HUES64 (cell line): ENCODE measurements around the gene TP53TG5.
A peak's percentile ranks its signal among the peaks of the same experiment; 100 is the strongest.

Experiments
- H3K27ac ChIP-seq: 2 replicates; pipeline ENCODE4 v1.7.0; 2013; ENCODE audit warnings: low read depth, low read length, inconsistent platforms
- H3K27me3 ChIP-seq: 2 replicates; pipeline ENCODE4 v1.6.1; 2013; ENCODE audit warnings: mild to moderate bottlenecking, low read length; ENCODE audit not compliant: insufficient read depth
- H3K36me3 ChIP-seq: 2 replicates; pipeline ENCODE4 v1.6.1; 2013; ENCODE audit warnings: mild to moderate bottlenecking, low read length; ENCODE audit not compliant: insufficient read depth
- H3K4me1 ChIP-seq: 2 replicates; pipeline ENCODE4 v1.6.1; 2013; ENCODE audit warnings: mild to moderate bottlenecking, low read length, moderate library complexity; ENCODE audit not compliant: insufficient read depth
- H3K4me3 ChIP-seq: 2 replicates; pipeline ENCODE4 v1.5.1; 2013; ENCODE audit warnings: mild to moderate bottlenecking, low read length, moderate library complexity
- H3K9ac ChIP-seq: 2 replicates; pipeline ENCODE4 v1.6.1; 2013; ENCODE audit warnings: mild to moderate bottlenecking, low read depth, low read length
- H3K9me3 ChIP-seq: 2 replicates; pipeline ENCODE4 v1.6.1; 2013; ENCODE audit warnings: low read depth, low read length; ENCODE audit not compliant: insufficient read depth
- WGBS: fragments of 150-250, 120-280 bp; methylation state at CpG from one replicate; pipeline ENCODE4 v1.1.7; 2013; ENCODE audit warnings: missing lambda C conversion rate; 5-methylcytosine and 5-hydroxymethylcytosine counted together

TP53TG5 gene

GRCh38 chr20:45412653-45413052 lies 34.5 kb upstream of the TP53TG5 start:
- H3K4me1 ChIP-seq: peaks cover 8% of the 10 kb centered on the region
- peaks cover 3% of the 10 kb centered on the region; the same call in 1 of the 2 replicates for H3K27me3 ChIP-seq
- H3K9me3 ChIP-seq: no peaks in the 10 kb centered on the region
- H3K27ac ChIP-seq: no peak overlapping the region
- H3K36me3 ChIP-seq: peaks cover 30% of the 10 kb centered on the region
- H3K4me3 ChIP-seq: no peak overlapping the region
- WGBS: 91% methylated on average over 5 of the region's 5 CpGs
- no peak overlapping the region for H3K9ac ChIP-seq

- WGBS: 84% methylated on average over 8 of the region's 8 CpGs
- no peak overlapping the region for H3K27ac ChIP-seq
Observed at GRCh38 chr20:45410887-45411286, 32.8 kb upstream of the TP53TG5 start.

GRCh38 chr20:45409521-45410272 lies 31.6 kb upstream of the TP53TG5 start:
- Histone ChIP-seq H3K36me3 (peaks cover 30% of the 10 kb centered on the region), H3K4me3 (no peak overlapping the region), H3K9ac (no peak overlapping the region), H3K27ac (no peak overlapping the region), H3K27me3 (peaks cover 29% of the 10 kb centered on the region), H3K9me3 (no peaks in the 10 kb centered on the region), H3K4me1 (peaks cover 10% of the 10 kb centered on the region)
- WGBS: 92% methylated on average over 6 of the region's 7 CpGs

More at GRCh38 chr20:45410887-45411286, 32.8 kb upstream of the TP53TG5 start:
- H3K27me3 ChIP-seq: peaks cover 19% of the 10 kb centered on the region
- no peak overlapping the region for H3K9ac ChIP-seq
- H3K36me3 ChIP-seq: peaks cover 30% of the 10 kb centered on the region
- peaks cover 11% of the 10 kb centered on the region for H3K4me1 ChIP-seq
- no peak overlapping the region for H3K4me3 ChIP-seq
- H3K9me3 ChIP-seq: no peaks in the 10 kb centered on the region

- Histone ChIP-seq H3K9me3 (no peaks in the 10 kb centered on the region), H3K9ac (no peak overlapping the region), H3K27me3 (peaks cover 38% of the 10 kb centered on the region), H3K27ac (no peak overlapping the region), H3K36me3 (peaks cover 30% of the 10 kb centered on the region), H3K4me3 (no peak overlapping the region), H3K4me1 (peaks cover 10% of the 10 kb centered on the region)
- 95% methylated on average over 6 of the region's 7 CpGs for WGBS
Observed at GRCh38 chr20:45408646-45409213, 30.6 kb upstream of the TP53TG5 start.

- H3K4me1 ChIP-seq: peaks cover 10% of the 10 kb centered on the region
- peaks cover 41% of the 10 kb centered on the region for H3K27me3 ChIP-seq
- H3K9ac ChIP-seq: peak within 1 kb of the TSS; percentile 87
- whole genome bisulfite sequencing: 93% methylated on average over 19 of the region's 21 CpGs
- peak within 1 kb of the TSS; percentile 93 for H3K4me3 ChIP-seq
- peaks cover 30% of the 10 kb centered on the region for H3K36me3 ChIP-seq
- no peaks in the 10 kb centered on the region for H3K9me3 ChIP-seq
- H3K27ac ChIP-seq: peak within 1 kb of the TSS; percentile 42; the same call in 1 of the 2 replicates
Observed at GRCh38 chr20:45407783-45408645, 29.9 kb upstream of the TP53TG5 start, which contains the start of gene DBNDD2. DBNDD2 (plus strand) TSS chr20:45408289; CDS start chr20:45408468, 179 bp downstream.

GRCh38 chr20:45407067-45407745 lies 29.1 kb upstream of the TP53TG5 start:
- Histone ChIP-seq H3K4me3 (peak overlapping the region; percentile 93), H3K36me3 (peaks cover 30% of the 10 kb centered on the region), H3K27me3 (peaks cover 41% of the 10 kb centered on the region), H3K27ac (peak overlapping the region; percentile 42), H3K9me3 (no peaks in the 10 kb centered on the region), H3K4me1 (peaks cover 10% of the 10 kb centered on the region), H3K9ac (peak overlapping the region; percentile 87)
- WGBS: 6% methylated on average over 28 of the region's 30 CpGs

- Histone ChIP-seq H3K4me3 (peak overlapping the region; percentile 93), H3K27me3 (peaks cover 41% of the 10 kb centered on the region), H3K27ac (peak overlapping the region; percentile 42), H3K9ac (peak overlapping the region; percentile 87), H3K9me3 (peaks cover 4% of the 10 kb centered on the region; the same call in 1 of the 2 replicates), H3K36me3 (peaks cover 30% of the 10 kb centered on the region), H3K4me1 (peaks cover 10% of the 10 kb centered on the region)
- under 1% methylated on average over 87 of the region's 87 CpGs for WGBS
Observed at GRCh38 chr20:45406260-45407066, 28.3 kb upstream of the TP53TG5 start.

GRCh38 chr20:45405571-45406259 lies 27.6 kb upstream of the TP53TG5 start:
- peaks cover 41% of the 10 kb centered on the region for H3K27me3 ChIP-seq
- no peak overlapping the region; the same call in 1 of the 2 replicates for H3K27ac ChIP-seq
- peaks cover 10% of the 10 kb centered on the region for H3K4me1 ChIP-seq
- peaks cover 25% of the 10 kb centered on the region for H3K36me3 ChIP-seq
- peaks cover 10% of the 10 kb centered on the region for H3K9me3 ChIP-seq
- H3K4me3 ChIP-seq: peak overlapping the region; percentile 93
- H3K9ac ChIP-seq: peak overlapping the region; percentile 87
- WGBS: 4% methylated on average over 47 of the region's 49 CpGs

GRCh38 chr20:45404438-45404837 lies 26.3 kb upstream of the TP53TG5 start:
- Histone ChIP-seq H3K9ac (no peak overlapping the region), H3K27me3 (peaks cover 41% of the 10 kb centered on the region), H3K27ac (no peak overlapping the region), H3K9me3 (peaks cover 23% of the 10 kb centered on the region), H3K4me1 (peaks cover 10% of the 10 kb centered on the region), H3K4me3 (no peak overlapping the region), H3K36me3 (peaks cover 12% of the 10 kb centered on the region)
- 89% methylated on average over 1 of the region's 1 CpG for WGBS
